GOT3 (cell line): Measurements from ENCODE around the gene SPECC1.
"Not testable (repeated sequence)": the region's sequence is repeated elsewhere in the genome, so short reads cannot be mapped to it uniquely, and the experiment has no call there.

ENCODE experiments used
- DNase-seq: peaks from one replicate; lab custom pipeline; 2025; ENCODE audit warnings: mixed read lengths; lab: John Stamatoyannopoulos, UW

SPECC1 gene

DNA sequence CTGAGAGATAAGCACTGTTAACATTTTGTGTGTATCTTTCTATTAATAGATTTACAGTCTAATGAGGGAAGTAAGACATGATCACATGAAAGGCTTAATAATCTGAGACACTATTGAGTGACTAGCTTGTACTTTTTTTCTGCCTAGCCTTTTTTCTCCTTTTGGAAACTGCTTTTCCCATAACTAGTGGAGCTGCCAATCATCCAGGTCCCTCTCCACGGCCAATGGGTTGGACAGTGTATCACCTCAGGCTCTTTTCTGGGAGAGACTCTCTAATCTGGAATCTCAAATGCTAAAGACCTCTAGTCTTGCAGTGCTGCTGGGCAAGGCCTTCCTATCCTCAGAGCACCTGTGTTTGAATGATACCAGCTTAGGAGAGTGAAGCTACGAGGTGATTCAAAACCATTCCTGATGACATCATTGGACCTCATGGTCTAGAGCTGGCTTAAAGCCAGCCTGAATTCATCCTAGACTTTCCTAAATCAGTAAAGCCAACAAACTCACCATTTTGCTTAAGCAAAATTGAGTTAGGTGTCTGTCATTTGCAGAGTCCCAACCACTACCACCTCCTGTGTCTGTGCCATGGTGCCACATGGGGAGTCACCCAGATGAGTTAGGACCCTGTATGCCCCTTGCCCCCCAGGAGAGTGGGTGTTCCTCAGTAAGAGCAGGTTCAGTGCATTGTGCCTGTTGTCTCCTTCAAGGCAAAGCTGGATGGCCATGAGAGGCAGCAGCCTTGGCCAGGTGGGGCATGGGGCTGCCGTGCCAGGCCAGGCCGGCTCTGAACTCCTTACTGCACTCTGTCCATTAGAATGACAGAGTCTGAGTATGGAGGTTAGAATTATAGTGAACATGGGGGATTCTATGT lies 62.9 kb downstream of the SPECC1 start:
- no peak for DNase-seq

DNA sequence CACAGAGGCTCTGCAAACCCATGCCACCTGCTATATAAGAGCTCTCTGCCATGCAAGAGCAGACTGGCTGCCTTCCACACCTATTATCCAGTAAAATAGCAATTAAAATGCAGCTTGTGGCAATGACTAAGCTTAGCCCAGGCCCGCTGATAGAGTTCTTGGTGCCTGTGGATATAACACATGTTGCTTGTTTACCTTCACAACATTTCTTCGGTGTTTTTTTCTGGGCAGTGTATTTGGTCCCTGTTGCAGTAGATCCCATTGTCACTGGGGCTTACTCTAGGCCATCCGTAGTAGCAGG lies 63.5 kb downstream of the SPECC1 start:
- DNase-seq: no peak

DNA sequence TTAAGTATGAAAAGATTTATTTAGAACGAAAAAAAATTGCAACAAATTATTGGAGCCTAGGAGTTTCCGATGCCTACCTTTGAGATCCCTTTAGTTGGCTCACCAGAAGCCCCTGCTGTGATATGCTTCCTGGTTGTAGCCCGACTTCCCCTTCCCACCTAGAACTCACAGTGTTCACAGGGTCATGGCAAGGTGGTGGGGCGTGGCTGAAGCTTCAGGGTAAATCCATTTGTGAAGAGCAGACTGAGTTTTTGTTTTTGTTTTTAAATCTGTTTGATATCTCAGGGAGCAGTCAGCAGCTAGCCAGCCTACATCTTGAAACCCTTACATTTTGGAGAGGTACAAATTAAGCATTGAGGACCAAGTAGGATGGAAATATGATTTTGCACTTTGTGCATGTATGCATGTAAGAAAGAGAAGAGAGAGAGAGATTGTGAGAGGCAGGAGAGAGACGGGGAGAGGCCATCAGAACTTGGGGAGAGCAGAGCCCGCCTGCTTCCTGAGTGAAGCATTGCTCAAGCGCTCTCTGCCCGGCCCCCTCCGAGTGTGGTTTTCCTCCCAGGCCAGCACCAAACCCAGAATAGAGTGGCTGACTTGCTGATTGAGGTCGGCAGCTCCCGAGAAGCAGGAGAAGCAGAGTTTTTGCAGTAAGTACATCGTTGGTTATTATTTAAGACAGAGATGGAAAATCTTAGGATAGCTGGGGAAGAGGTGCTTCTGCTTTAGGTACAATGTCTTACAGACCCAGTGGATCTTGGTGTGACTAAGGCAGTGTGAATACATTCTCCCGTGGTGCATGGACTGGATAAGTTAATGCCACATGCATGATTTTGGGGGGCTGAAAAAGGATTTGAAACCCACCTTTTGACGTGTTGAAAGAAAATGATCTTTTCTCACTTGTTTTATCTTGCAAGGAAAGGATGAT lies 64.2 kb downstream of the SPECC1 start:
- DNase-seq: no peak

DNA sequence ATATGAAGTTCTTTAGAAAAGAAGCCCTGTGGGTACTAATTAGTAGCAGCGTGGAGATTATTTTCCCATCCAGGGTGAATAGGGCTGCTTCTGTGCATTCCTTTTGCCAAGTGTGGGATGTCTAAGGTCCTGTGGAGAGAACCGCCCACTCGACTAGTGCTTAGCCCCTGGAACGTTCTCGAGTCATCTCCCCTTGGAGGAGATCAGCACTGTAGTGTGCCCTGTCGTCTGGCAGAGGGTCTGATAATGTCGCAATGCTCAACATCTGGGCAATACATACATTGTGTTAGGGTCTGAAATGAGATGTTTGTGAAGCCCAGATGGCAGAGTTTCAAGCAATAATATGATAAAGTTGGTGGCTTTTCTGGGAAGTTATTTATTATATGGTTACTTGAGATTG lies 64.8 kb downstream of the SPECC1 start:
- DNase-seq: no peak

DNA sequence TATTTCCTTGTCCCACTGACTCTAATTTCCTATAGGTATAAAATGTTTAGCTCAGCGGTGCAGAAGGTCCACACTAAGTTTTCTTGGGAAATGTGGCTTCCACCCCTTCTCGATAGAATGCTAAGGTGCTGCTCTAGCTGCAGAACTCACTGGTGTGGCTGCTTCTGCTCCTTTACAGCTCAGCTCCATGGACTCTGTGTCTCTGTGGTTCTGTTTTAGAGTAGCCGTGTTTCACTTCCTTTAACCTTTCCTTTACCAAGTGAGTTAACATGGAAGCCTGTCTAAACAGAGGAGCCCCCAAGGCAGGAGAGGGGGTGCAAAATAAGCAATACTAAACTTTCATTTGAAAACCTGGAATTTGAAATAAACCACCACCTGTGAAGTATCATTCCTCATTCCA lies 65.3 kb downstream of the SPECC1 start:
- DNase-seq: no peak

DNA sequence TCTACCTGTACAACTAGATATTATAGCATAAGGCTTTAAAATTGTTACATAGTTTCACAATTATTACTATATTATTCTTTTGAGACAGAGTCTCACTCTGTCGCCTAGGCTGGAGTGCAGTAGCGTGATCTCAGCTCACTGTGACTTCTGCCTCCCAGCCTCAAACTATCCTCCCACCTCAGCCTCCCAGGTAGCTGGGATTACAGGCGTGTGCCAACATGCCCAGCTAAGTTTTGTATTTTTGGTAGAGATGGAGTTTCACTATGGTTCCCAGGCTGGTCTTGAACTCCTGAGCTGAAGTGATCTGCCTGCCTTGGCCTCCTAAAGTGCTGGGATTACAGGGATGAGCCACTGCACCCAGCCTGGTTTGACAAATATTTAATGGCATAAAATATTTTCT lies 67.0 kb downstream of the SPECC1 start:
- DNase-seq: not testable (repeated sequence)

DNA sequence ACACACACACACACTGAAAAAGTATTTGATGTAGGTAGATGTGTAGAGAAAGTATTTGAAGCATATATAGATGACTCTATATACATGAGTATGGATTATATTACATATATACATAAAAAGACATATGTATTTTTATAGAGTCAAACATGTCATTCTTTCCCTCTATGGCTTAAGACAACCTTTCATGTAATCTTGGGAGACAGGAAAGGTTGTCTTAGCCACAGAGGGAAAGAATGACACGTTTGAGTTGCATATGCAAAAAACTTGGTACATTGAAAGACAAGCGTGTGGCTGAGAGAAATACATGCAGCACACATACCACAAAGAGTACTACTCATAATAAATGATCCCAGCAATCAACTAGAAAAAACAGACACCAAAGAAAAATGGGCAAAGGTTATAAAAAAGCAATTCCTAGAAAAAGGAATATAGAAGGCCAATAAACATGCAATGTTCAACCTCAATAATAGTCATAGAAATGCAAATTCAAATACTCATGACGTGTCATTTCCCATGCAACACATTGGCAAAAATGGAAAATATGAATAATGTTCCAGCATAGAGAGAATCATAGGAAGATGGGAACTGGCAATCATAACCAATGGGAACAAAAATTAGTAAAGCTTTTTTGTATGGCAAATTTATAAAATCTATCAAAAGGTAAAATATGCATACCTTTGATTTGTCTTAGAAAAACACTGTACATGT lies 69.0 kb downstream of the SPECC1 start:
- DNase-seq: no peak

DNA sequence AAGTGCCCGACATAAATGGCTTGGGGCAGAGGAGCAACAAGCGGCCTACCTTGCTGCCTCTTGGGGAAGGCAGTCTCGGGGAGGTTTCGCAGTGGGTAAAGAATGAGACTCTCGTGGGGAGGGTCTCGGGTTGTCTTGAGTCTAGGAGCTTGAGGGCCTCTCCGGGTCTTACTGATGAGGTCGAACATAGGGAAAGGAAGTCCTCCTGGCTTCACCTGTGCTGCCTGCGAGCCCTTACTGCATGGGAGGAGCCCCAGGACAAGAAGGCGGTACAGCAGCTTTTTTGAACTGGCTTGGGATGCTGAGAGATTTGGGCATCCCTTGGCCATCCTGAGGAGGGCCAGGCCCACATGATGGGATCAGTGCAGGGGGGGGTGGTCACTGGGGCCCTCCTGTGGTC lies 71.4 kb downstream of the SPECC1 start:
- no peak for DNase-seq

DNA sequence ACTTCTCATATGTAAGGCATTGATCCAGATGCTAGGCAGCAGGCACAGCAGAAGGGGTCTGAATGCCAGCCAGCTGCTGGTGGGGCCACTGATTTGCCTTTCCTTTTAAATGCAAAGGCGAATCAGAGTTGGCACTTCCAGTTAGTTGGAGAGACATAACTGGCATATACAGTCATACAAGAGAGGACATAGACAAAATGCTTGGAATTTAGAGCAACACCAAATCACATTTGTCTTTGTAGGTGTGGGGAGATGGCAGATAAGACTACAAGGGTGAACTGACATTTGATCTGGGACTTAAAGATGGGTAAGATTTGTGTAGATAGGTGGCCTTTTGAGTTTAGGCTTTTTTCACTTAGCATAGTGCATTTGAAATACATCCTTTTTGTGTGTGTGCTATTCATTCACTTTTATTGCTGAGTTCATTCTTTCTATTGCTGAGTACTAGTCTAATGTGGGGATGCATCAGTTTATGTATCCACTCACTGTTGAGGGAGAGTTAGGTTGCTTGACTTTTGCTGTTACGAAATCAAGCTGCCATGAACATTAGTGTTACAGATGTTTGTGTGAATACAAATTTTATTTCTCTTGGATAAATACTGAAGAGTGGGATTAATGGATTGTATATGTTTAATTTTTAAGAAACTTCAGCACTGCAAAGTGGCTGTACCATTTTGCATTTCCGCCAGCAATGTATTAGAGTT lies 74.1 kb downstream of the SPECC1 start:
- DNase-seq: no peak

DNA sequence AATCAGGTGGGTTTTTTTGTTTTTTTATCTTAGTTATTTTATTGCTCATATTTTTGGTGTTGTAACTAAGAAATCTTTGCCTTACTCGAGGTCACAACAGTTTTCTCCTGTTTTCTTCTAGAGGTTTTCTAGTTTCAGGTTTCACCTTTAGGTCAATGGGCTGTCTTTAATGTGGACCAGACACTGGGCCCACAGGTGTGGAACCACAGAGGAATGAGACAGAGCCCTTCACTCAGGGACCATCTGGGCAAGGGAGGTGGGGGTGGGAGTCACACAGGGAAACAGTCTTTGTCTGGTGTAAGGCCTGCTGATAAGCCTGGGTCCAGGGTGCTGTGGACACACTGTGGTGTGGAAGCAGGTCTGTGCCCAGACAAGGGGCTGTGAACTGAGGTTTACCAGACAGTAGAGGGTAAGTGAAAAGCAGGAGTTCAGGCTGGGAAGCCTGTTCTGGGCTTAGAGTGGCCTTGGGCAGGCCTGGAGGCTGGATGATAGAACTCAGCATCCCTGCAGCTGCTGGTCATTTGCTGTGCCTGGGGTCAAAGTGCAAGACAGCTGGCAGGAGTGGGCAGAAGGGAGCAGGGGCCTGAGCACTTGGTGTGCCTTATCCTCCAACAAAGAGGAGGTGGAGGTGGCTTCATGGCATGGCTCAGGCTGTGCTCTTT lies 75.6 kb downstream of the SPECC1 start:
- no peak for DNase-seq

DNA sequence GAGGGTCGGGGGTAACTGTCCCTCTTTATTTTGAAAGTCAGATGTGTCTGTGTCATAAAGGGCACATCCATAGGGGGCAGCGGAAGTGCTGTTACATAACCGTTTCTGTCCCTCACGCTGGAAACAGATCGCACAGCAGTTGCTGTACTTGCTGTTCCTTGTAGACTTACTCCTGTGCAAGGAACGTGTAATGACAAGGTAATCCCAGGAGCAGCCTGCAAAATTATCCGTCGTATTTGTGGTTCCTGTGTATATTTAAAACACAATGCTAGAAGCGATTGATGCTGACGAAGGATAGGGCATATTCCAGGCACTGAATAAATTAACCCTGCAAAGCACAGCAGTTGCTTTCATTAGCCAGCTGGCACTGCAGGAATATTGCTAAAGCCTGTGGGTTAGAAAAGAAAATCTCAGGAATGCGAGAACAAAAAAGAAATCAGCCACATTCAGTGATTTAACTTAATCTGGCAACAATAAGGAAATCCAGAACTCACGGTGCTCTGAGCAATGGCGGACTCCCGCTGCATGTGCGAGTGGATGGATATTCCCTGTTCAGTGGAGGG lies 76.2 kb downstream of the SPECC1 start:
- no peak for DNase-seq

DNA sequence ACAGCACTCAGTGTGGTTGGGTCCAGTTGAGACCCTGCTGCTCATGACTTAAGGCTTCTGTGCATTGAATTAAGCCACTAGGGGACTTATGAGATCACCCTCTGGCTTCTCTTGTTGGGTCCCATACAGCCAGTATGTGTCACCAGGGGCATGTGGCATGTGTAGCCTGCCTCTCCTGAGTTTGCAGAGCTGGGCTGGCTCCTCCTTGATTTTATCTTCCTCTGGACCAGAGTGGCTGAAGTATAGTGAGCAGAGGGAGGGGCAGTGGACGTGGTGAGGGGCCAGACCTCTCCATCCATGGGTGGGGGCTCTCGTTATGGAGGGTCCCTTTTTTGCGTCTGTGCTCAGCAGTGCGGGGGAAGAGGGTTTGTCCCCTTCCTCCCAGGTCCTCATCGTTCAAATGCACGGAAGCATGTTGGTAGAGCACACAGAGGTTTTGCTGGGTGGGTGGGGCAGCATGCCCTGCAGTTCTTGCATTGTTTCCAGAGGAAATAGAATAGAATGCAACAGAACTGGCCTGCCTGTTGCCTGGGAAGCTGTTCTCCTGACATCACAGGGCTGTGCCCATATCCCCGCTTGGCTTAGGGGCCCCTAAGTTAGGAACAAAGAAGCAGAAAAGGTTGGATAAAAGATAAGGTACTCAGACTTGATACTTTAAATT lies 77.4 kb downstream of the SPECC1 start:
- DNase-seq: no peak

DNA sequence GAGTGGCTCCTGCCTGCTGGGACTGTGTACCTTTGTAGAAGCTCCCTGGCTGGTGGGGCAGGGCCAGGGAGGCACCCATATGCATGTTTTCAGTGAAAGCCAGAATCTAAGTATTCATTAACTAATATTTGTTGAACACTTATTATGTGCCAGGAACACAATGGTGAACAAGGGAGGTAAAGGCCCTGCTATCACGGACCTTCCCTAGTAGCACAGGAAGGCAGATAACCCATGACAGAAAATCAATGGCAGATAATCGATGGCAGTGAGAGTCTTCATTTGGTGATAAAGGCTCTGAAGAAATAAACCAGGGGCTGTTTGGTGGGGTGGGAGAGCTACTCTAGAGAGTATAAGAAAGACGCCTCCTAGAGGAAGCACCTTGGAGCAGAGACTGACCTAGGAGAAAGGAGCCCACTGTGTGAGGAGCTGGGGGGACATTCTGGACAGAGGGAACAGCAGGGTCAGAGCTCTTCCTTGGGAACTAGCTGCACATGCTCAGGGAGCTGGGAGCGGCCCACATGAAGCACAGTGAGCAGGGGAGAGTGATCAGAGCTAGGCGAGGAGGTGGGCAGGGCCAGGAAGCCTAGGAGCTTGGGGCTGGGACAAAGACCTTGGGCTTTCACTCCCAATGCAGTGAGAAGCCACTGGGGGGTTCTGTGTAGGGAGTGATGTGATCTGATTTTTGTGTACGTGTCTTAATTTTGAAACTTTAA lies 78.5 kb downstream of the SPECC1 start:
- DNase-seq: no peak

DNA sequence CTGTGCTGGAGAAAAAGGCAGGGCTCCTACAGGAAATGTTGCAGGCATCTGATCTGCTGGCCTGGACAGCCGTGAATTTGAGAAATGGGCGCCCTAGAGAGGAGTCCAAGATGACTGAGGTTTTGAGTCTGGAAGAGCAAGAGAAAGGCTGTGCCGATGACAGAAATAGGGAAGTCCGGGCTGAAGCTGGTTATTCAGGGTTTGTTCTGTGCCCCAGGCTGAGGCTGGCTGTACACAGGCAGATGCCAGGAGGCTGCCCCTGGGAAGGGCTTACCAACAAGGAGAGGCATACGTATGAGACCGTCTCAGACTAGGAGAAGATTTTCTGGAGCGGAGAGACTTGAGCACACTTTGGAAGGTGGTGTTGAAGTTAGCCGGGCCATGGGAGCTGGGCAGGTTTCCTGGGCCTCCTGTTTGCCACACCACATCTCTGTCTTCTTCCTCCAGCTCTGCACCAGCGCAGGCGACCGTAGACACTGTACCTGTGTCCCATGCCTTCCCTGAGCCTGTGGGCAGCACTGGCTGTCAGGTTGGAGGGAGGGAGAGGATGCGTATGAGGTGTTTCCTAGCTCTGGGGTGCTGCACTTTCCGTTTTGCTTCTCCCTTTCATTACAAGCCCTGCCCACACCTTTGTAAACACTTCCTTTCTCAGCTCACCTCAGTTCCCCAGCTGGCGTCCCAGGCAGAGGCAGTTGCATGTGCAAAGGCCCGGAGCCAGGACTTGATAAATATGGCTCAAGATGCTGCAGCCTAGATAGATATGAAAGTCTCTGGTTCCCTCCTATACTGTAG lies 80.8 kb downstream of the SPECC1 start:
- DNase-seq: no peak

DNA sequence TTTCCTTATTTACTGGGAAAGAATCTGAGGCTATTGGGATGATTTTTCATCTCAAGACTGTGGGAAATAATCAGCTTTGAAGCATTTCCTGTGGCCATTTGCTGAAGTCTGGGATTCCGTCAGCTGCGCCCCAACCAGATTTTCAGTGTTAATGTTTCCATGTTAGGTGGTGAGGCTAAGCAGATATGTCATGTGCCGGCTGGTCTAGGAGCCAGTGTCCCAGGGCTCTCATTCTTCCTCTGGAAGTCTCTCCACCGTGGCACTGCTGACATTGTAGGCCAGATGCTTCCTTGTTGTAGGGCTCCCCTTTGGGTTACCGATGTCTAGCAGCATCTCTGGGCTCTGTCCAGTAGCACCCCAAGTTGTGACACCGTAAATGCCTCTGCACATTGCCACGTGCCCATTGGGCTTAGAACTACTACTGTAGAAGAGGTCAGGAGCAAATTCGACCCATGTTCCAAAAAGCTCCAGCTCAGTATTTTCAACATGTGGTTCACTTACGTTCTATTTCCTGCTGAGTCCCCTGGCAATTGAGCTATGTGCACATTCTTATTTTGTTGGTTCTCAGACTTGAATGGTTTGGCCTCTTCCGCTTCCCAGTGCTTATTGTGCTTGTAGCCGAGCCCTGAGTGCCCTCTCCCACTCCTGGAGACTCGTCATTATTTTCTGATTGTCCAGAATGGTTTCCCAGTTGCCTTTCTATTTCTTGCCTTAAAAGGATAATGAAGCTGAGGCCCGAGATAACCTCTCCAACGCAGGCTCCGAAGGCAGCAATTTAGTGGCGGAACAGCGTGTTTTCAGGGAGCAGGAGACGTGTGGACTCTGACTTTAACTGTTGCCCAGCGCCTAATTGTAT lies 82.2 kb downstream of the SPECC1 start:
- no peak for DNase-seq

DNA sequence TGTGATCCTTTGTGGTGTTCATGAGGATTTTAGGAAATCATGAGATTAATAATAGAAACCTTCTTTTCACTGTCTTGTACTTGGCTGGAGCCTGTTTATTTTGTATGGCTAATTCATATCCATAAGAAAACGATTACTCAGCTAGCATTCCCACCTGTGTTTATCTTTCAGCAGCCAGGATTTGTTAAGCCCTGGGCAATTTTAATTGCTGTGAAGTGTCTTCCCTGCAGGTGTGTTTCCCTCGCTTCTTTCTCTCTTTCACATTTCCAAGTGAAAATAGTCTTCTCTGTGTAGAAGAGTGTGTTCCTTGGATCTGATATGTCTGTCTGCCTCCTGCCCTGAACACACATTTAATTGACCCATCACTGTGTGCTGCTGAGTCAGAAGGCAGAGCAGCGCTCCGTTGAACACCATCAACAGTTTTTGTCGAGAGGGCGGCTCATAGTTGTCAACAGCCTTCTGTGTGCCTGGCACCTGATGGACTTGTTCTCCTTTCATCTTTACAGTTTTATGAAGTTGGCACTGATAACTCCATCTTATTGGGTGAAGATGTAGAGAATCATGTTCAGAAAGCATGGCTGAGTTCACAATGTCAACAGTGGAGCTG lies 83.2 kb downstream of the SPECC1 start:
- no peak for DNase-seq

DNA sequence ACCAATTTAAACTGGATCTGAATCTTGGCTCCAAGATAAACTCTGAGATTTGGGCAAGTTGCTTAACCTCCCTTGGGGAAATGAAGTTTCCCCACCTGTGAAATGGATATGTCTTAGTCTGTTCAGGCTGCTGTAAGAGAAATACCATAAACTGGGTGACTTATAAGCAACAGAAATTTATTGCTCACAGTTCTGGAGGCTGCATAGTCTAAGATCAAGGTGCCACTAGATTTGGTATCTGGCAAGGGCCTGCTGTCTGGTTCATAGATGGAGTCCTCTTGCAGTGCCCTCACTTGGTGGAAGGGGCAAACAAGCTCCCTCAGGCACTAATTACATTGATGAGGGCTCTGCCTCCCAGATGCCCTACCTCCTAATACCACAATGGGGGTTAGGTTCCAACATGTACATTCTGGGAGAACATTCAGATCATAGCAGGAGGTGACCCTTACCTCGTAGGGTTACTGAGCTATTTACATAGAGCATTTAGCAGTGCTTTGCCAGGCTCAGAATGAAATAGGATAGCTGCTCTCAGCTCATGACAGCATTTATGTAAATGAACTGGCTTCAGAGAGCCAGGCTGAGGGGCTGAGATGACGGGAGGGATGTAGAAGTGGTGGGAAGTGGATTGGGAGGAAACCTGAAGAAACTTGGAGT lies 83.9 kb downstream of the SPECC1 start:
- DNase-seq: no peak
